Caco-2 (cell line): Measurements from ENCODE around the gene ADORA1. TPM values are rescaled to one million over a fixed set of nuclear protein-coding genes. Genes with fewer than 3 reads are reported as not detected.

ENCODE experiments used
- BruUV-seq: library from RNA; stranded (reverse); fragments of 400-500 nt; replicated peaks from 2 replicates; lab custom pipeline; 2021; lab: Mats Ljungman, UMichigan
- CTCF ChIA-PET: fragments of 300-600 bp; sonication (Branson Sonifier 250); formaldehyde crosslinking; loops from one replicate; lab custom pipeline; 2022; ENCODE audit warnings: antibody characterized with exemption; lab: Charles Lee
- POLR2A ChIA-PET: fragments of 300-600 bp; sonication (Branson Sonifier 250); formaldehyde crosslinking; loops from one replicate; lab custom pipeline; 2022; ENCODE audit warnings: antibody characterized with exemption; lab: Charles Lee
- DNase-seq, 2 experiments: peaks; one replicate each; pipeline versions ENCODE4 v3.0.0 to v3.0.0-alpha.2; 2020 to 2022
- H3K27me3 ChIP-seq: replicated peaks from 2 replicates; pipeline ENCODE4 v1.6.0; 2011; ENCODE audit warnings: low read length; ENCODE audit not compliant: control insufficient read depth, insufficient read depth
- H3K36me3 ChIP-seq: 2 replicates; pipeline ENCODE4 v1.5.1; 2011; ENCODE audit warnings: low read length; ENCODE audit not compliant: control insufficient read depth, insufficient read depth
- H3K4me1 ChIP-seq: fragments of 250-450 bp; sonication (Bioruptor Pico); 2 replicates; pipeline ENCODE4 v1.5.1; 2020; ENCODE audit warnings: mild to moderate bottlenecking
- H3K4me3 ChIP-seq: 2 replicates; pipeline ENCODE4 v1.5.1; 2011; ENCODE audit warnings: low read depth, mild to moderate bottlenecking, control low read depth, low read length
- H3K9me3 ChIP-seq: fragments of 250-450 bp; sonication (Bioruptor Pico); 2 replicates; pipeline ENCODE4 v1.5.1; 2020; ENCODE audit warnings: mild to moderate bottlenecking, moderate library complexity
- H3K27ac Mint-ChIP-seq: one replicate; pipeline ENCODE4 v1.8.0; 2022; ENCODE audit warnings: mixed read lengths; ENCODE audit not compliant: unreplicated experiment
- H3K27me3 Mint-ChIP-seq: one replicate; pipeline ENCODE4 v1.8.0; 2022; ENCODE audit warnings: mixed read lengths; ENCODE audit not compliant: insufficient read depth, unreplicated experiment
- H3K36me3 Mint-ChIP-seq: one replicate; pipeline ENCODE4 v1.8.0; 2022; ENCODE audit warnings: mild to moderate bottlenecking, mixed read lengths; ENCODE audit not compliant: insufficient read depth, unreplicated experiment
- H3K4me1 Mint-ChIP-seq: one replicate; pipeline ENCODE4 v1.8.0; 2022; ENCODE audit warnings: low read depth, mixed read lengths; ENCODE audit not compliant: unreplicated experiment
- H3K4me3 Mint-ChIP-seq: one replicate; pipeline ENCODE4 v1.8.0; 2022; ENCODE audit warnings: mild to moderate bottlenecking, moderate library complexity, mixed read lengths; ENCODE audit not compliant: unreplicated experiment
- H3K9me3 Mint-ChIP-seq: one replicate; pipeline ENCODE4 v1.8.0; 2022; ENCODE audit warnings: mixed read lengths; ENCODE audit not compliant: unreplicated experiment
- CTCF ChIP-seq, 2 experiments: fragments of 200-600 bp in 1 of 2; IDR thresholded peaks; 1 replicate in 1 of 2; 2 replicates in 1 of 2; pipeline versions ENCODE4 v1.5.1 to v1.8.0; 2011 to 2022; ENCODE audit warnings: antibody characterized with exemption in 1 of 2, control low read depth in 1 of 2, inconsistent platforms in 1 of 2, low read depth in 1 of 2, low read length in 1 of 2, mild to moderate bottlenecking in 1 of 2, moderate library complexity in 1 of 2; ENCODE audit not compliant: insufficient read depth in 1 of 2, severe bottlenecking in 1 of 2, unreplicated experiment in 1 of 2
- intact Hi-C: fragments of 100-400 bp; cut with micrococcal nuclease; formaldehyde crosslinking; loops from one replicate; pipeline ENCODE4 v1.10.0; 2022; ENCODE audit not compliant: unreplicated experiment
- total RNA-seq: library from RNA; stranded (reverse); gene quantifications from 2 replicates; pipeline ENCODE4 v1.2.3, GENCODE V29; 2022

The ADORA1 gene
- total RNA-seq, 1 experiment from 2014 or later = 46.0 TPM

GRCh38 chr1:203184467-203184866, 56.9 kb downstream of the ADORA1 start:
- no TSS peak for BruUV-seq
- DNase-seq = no peak
- Histone ChIP-seq H3K4me3 (no peak overlapping the region), H3K9me3 (peaks cover 3% of the 10 kb centered on the region; the same call in 1 of the 2 replicates), H3K27me3 (no peaks in the 10 kb centered on the region), H3K36me3 (no peaks in the 10 kb centered on the region), H3K4me1 (peaks cover 65% of the 10 kb centered on the region)
- ChIA-PET POLR2A (no interaction called here), CTCF (no interaction called here)
- H3K4me1 Mint-ChIP-seq = peaks cover 60% of the 10 kb centered on the region
- H3K27ac Mint-ChIP-seq = peak overlapping the region; percentile 86
- TF ChIP-seq CTCF (IDR thresholded peaks at IDR 0.05; ENCODE audit: insufficient read depth in 1 of 2, low read depth in 1 of 2, low read length in 1 of 2, severe bottlenecking in 1 of 2, unreplicated experiment in 1 of 2) = no peak
- no peaks in the 10 kb centered on the region for H3K27me3 Mint-ChIP-seq
- H3K36me3 Mint-ChIP-seq = peaks cover 70% of the 10 kb centered on the region
- peak overlapping the region; percentile 76 for H3K4me3 Mint-ChIP-seq
- peaks cover 3% of the 10 kb centered on the region for H3K9me3 Mint-ChIP-seq
- intact Hi-C loops = no loop called here

- Mint-ChIP-seq H3K4me3 (peak overlapping the region; percentile 76), H3K27me3 (no peaks in the 10 kb centered on the region), H3K9me3 (peaks cover 9% of the 10 kb centered on the region), H3K27ac (peak overlapping the region; percentile 86), H3K4me1 (peaks cover 60% of the 10 kb centered on the region), H3K36me3 (peaks cover 65% of the 10 kb centered on the region)
- no peak for DNase-seq
- ChIA-PET CTCF (no interaction called here), POLR2A (no interaction called here)
- Histone ChIP-seq H3K4me1 (peaks cover 65% of the 10 kb centered on the region), H3K27me3 (no peaks in the 10 kb centered on the region), H3K9me3 (peaks cover 5% of the 10 kb centered on the region; the same call in 1 of the 2 replicates), H3K4me3 (no peak overlapping the region), H3K36me3 (no peaks in the 10 kb centered on the region)
- intact Hi-C loops = no loop called here
- no peak for TF ChIP-seq CTCF (IDR thresholded peaks at IDR 0.05; ENCODE audit: insufficient read depth in 1 of 2, low read depth in 1 of 2, low read length in 1 of 2, severe bottlenecking in 1 of 2, unreplicated experiment in 1 of 2)
- BruUV-seq = no TSS peak
Observed at GRCh38 chr1:203185061-203185461, 57.5 kb downstream of the ADORA1 start.

GRCh38 chr1:203185585-203185984, 58.1 kb downstream of the ADORA1 start:
- CTCF ChIA-PET = no interaction called here
- intact Hi-C loops = no loop called here
- POLR2A ChIA-PET = no interaction called here
- Mint-ChIP-seq H3K27ac (peak overlapping the region; percentile 86), H3K27me3 (no peaks in the 10 kb centered on the region), H3K36me3 (peaks cover 65% of the 10 kb centered on the region), H3K9me3 (peaks cover 10% of the 10 kb centered on the region), H3K4me1 (peaks cover 56% of the 10 kb centered on the region), H3K4me3 (peak overlapping the region; percentile 76)
- BruUV-seq = no TSS peak
- Histone ChIP-seq H3K4me1 (peaks cover 66% of the 10 kb centered on the region), H3K36me3 (no peaks in the 10 kb centered on the region), H3K27me3 (no peaks in the 10 kb centered on the region), H3K9me3 (peaks cover 5% of the 10 kb centered on the region; the same call in 1 of the 2 replicates), H3K4me3 (no peak overlapping the region)
- DNase-seq = no peak
- TF ChIP-seq CTCF (IDR thresholded peaks at IDR 0.05; ENCODE audit: insufficient read depth in 1 of 2, low read depth in 1 of 2, low read length in 1 of 2, severe bottlenecking in 1 of 2, unreplicated experiment in 1 of 2) = no peak
